NCI-H1092 treated with DMSO at 0.1 percent for 48 hours (cell line): ENCODE results near the gene HOXD9.

Experiments
- DNase-seq: peaks from one replicate; lab custom pipeline; 2025; lab: John Stamatoyannopoulos, UW

HOXD9 gene

GRCh38 chr2:176110415-176111308 is 11.9 kb upstream of the HOXD9 start:
- DNase-seq, result no peak

GRCh38 chr2:176111309-176111663 is 11.2 kb upstream of the HOXD9 start:
- no peak for DNase-seq

- no peak for DNase-seq
Observed at GRCh38 chr2:176111846-176112374, 10.6 kb upstream of the HOXD9 start.

- no peak for DNase-seq
Observed at GRCh38 chr2:176112375-176113302, 9.9 kb upstream of the HOXD9 start.

- no peak for DNase-seq
Observed at GRCh38 chr2:176114120-176114929, 8.2 kb upstream of the HOXD9 start.

GRCh38 chr2:176114930-176115625 is 7.4 kb upstream of the HOXD9 start:
- no peak for DNase-seq

GRCh38 chr2:176115883-176116813 is 6.4 kb upstream of the HOXD9 start, which contains the start of gene HOXD10:
Gene HOXD10, plus strand, starts transcription at chr2:176116778. Its CDS starts 56 bp downstream, at chr2:176116834.
- no peak for DNase-seq

GRCh38 chr2:176117162-176117822 is 5.2 kb upstream of the HOXD9 start:
- DNase-seq, result no peak

GRCh38 chr2:176117823-176118371 is 4.6 kb upstream of the HOXD9 start:
- no peak for DNase-seq

GRCh38 chr2:176118601-176119339 is 3.7 kb upstream of the HOXD9 start:
- no peak for DNase-seq

GRCh38 chr2:176120364-176121189 is 1.9 kb upstream of the HOXD9 start:
- no peak for DNase-seq

- DNase-seq, result no peak
Observed at GRCh38 chr2:176121190-176122051, 1.1 kb upstream of the HOXD9 start.

GRCh38 chr2:176122052-176122682 is 352 bp upstream of the HOXD9 start:
- DNase-seq, result no peak

GRCh38 chr2:176123411-176124109 is 1.0 kb downstream of the HOXD9 start:
- DNase-seq, result no peak
